GM21825 (cell line): ENCODE results near the gene ST3GAL4.
"Not testable (repeated sequence)": the region's sequence is repeated elsewhere in the genome, so short reads cannot be mapped to it uniquely, and the experiment has no call there.

Source experiments
- ATAC-seq: cut with Tn5 transposase; IDR thresholded peaks from one replicate; pipeline ENCODE4 v1.9.1; 2021; ENCODE audit warnings: mild to moderate bottlenecking, moderate library complexity; ENCODE audit not compliant: unreplicated experiment

ST3GAL4 gene

DNA sequence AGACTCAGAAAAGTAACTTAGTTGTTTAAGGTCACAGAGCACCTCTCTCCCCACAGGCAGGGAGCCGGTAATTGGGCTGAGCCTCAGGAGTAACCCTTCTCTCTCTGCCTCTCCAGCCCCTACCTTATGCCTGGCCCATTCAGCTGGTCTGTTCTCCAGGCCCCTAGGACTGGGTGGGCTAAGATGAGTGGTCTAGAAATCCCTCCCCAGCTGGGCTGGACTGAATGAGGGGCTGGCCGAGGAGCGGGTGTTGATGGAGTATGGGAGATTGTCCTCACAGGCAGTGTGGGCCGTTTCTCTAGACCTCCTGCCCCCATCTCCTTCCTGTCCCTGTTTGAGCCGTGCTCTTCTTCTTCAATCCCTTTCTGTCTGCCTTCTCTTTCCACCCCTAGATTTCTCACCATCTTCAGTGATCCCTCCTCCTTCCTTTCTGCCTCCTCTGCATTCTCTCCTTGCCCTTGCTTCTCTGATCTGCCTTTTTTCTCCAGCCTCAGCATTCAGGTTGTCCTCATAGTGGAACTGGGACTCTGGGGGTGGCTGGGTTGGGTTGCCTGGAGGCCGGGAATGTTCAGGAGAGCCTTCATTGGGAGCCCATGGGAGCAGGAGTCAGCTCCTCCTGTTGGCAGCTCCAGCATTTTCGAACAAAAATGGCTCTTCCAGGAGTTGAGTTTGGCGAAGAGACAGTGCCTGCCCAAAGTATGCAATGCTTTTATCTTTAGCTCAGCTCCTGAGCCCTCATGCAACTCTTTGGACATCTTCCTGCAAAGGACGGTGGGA lies 7.6 kb downstream of the ST3GAL4 start:
- ATAC-seq, result no peak

DNA sequence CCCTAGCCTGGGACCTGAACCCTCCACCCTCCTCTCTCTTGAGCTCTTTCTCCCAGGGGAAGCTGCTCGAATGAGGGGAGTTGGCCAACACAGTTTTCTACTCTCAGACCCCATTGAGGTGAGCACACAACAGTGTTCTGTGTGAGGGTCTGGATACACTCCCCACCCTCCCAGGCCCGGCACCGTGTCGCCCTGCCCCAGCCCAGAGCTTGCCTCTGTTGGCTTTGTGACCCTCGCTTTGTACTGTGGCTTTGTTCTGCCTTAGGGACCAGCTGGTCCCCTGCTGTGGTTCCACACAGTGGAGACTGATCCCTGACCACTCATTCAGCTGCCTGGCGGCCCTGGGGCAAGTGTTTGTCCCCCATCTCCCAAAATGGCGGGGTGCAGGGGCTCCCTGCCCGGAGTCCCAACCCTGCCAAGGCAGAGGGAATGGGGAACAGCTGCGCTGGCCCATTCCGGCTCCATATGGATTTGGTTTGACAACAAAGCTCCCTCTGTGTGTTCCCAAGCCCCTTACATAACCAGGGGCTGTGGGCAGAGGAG lies 8.3 kb downstream of the ST3GAL4 start:
- no peak for ATAC-seq

DNA sequence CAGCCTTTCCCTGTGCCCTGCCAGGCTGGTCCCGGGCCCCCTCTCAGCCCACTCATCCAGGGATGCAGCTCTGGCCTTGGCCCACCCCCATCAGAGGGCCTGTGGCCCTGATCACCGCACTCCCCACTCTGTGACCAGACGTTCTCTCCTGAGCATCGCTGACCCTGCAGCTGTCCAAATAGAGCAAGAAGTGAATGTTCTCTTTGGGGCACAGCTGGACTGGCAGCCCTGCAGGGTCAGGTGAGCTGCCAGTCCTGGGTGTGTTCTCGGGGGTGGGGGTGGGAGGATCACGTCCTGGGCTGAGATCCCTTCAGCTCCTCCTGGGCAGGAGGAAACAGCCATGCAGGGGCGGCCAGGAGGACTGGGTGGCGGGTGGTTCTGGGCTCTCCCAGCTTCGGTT lies 9.2 kb downstream of the ST3GAL4 start:
- ATAC-seq, result not testable (repeated sequence)

DNA sequence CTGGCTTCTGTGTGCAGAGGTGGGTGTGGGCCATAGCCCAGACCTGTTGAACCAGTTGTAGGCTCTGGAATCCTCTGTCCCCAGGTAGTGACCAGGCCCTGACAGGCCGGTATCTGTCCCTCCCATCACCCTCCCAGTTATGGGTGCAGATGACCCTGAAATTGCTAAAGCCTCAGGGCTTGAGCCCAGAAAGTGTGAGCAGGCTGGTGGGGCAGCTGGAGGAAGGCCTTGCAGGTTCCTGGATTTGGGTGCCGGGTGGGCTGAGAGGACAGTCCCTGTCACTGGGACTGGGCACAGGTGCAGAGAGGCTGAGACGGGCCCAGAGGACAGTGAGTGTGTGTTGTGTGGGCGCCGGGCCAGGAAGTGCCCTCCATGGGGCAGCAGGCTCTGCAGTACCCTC lies 10.0 kb downstream of the ST3GAL4 start:
- ATAC-seq, result not testable (repeated sequence)

DNA sequence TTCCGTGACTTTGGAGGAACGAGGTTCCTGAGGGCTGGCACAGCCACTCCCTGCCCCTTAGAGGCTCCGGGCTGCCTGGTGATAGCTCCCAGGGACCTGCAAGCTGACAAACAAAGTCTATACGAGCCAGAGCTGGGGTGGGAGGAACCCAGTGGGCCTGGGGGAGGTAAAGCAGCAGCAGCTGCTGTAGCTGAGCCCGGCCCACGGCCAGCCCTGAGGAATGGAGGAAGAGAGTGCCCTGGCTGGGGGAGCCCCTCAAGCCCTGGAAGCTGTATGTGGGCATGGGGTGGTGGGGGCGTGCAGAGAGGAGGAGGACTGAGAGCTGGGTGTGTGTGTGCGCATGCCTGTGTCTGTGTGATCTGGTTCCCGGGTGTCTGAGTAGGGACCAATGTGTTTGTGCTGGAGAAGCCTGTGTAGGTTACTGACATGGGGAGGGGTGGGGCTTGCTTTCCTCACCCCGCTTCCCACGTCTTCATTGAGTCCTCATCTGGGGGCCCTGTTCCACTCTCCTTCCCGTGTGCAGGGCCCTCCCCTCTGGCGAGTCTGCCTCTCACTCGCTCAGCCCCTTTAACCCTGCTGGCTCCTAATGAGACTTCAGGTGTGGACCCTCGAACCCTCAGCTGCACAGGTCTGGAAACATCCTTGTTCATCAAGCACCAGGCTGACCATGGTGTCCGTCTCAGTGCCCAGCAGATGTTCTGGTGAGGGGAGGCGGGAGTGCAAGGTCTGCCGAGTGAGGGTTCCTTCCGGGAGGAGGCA lies 10.8 kb downstream of the ST3GAL4 start:
- ATAC-seq, result no peak

DNA sequence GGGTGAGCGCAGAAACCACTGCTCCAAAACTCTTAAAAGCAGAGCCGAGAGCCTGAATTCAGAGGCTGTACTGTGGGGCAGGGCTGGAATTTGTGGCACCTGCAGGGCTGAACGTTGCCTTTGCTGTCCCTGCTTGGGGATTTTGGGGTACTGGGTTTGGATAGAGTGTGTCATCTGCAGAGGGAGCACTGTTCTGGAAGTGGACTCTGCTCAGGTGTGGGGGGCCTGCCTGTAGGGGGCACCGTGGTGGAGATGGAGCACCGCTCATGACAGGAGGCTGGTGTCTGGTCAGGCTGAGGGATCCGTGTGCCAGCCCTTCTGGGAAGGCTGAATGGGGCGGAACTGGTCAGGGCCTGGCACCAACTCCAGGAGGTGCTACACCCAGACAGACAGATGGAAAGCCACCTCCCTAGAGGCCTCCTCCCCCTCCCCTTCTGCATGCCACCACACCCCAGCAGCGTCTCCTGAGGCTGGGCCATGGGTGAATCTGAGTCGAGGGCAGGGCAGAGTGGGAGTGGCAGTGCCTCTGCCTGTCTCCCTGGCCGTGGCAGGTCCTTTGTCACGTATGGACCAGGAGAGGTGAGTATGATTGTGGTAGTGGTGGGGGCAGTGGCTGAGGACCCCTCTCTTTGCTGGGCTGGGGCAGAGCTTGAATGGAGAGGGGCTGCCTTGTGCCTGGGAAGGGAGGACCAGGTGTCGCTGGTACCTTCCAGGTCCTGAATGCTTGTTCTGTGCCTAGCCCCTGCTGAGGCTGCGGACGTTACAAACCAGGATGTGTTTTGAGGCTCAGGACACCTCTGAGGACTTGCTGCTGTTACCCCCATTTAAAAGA lies 11.6 kb downstream of the ST3GAL4 start:
- not testable (repeated sequence) for ATAC-seq

DNA sequence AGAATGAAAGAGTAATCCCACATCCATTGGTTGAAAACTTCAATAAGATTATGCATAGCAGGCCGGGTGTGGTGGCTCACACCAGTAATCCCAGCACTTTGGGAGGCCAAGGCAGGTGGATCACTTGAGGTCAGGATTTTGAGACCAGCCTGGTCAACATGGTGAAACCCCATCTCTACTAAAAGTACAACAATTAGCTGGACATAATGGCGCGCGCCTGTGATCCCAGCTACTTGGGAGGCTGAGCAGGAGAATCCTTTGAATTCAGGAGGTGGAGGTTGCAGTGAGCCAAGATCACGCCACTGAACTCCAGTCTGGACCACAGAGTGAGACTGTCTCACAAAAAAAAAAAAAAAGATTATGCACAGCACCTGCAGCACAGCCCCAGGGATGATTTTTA lies 12.3 kb downstream of the ST3GAL4 start:
- ATAC-seq, result not testable (repeated sequence)

DNA sequence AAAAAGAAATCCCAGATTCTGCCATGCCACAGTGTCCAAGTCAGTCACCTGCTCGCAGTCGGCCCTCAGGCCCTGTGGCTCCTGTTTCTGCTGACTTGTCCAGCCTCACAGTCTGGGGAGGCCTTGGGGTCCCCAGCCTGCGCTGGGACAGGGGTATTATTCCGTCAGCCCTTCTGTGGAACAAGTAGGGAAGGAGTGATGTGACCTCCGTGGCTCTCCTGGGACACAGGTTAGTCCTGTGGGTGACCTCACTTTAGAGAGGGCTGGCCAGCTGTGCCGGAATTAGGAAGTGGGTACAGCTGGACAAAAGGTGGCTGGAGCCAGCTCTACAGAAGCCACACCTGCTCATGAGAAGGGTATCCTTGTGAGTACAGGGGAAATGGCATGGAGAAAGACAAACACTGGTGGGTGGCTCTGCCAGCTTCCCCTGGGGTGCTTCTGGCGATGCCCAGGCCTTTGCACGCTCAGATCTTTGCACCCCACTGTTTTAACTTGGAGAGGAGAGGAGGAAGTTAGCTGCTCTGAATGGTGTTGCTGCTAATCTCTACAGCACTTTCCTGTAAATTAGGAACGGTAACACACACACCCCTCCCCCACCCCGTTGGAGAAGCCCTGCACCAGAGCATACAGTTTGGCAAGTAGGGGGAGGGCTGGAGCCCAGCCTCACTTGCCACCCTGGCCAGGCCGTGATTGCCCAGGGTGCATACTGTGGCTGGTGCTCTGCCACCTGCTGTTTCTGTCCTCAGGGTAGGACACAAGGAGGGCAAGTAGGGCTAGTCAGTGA lies 13.0 kb downstream of the ST3GAL4 start:
- ATAC-seq, result not testable (repeated sequence)

DNA sequence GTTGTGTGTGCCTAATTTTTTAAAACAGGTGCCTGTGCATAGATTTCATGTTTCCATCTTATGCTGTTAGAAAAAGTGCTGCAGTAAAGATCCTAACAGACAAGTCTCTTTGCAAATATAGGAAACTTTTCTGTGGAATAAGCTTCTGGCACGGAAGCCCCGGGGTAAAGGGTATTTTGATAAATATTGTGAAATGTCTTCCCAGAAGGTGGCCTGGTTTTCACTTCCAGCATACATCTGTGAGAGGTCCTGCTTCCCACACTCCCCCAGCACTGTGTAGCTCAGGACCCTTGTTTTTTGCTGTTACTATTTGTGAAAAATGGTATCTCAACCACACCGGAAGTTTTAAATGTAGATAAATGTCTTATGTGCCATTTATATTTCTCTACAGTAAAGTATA lies 14.5 kb downstream of the ST3GAL4 start:
- ATAC-seq, result no peak

DNA sequence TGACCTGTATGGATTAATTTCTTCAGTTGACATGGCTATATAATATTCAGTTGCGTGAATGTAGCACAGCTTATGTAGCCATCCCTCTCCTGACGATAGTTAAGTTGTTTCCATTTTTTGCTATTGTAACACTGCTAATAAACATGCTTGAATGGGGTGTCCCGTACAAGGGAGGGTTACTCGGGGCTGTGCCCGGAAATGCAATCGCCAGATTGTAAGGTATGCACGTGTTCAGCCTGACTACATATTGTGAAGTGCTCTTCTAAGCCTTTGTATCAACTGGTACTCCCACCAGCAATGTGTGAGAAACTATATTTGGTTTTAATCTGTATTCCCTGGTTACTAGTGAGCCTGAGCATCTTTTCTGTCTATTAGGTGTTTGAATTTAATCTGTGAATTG lies 16.1 kb downstream of the ST3GAL4 start:
- no peak for ATAC-seq

DNA sequence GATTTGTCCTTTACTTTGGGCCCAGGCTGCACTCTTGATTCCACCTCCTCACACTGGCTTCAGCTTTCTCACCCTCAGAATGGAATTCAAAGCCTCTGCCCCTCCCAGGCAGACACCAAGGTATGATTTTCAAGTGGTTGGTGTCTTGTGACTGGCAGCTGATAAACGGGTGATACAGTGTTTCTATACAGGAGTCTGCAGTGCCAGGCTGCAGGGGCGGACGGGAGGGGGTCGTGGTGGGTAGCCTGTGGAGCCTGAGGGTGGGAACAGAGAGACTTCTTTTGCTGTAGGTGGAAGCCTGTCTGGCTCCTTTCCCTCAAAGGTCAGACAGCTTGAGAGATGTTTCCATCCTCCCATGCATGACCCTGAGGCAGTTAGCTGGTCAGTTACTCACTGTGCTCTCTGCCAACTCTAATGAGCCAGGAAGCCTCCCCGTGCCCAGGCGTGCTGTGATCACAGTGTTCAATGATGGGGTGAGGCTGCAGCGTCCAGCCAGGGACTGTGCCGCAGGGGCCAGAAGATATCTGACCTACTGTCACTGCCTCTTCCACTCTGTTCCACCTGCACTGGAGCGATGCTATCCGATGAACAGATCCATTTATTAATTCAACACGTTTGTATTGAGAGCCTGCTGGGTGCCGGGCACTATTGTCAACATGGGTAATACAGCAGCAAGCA lies 18.0 kb downstream of the ST3GAL4 start:
- not testable (repeated sequence) for ATAC-seq

DNA sequence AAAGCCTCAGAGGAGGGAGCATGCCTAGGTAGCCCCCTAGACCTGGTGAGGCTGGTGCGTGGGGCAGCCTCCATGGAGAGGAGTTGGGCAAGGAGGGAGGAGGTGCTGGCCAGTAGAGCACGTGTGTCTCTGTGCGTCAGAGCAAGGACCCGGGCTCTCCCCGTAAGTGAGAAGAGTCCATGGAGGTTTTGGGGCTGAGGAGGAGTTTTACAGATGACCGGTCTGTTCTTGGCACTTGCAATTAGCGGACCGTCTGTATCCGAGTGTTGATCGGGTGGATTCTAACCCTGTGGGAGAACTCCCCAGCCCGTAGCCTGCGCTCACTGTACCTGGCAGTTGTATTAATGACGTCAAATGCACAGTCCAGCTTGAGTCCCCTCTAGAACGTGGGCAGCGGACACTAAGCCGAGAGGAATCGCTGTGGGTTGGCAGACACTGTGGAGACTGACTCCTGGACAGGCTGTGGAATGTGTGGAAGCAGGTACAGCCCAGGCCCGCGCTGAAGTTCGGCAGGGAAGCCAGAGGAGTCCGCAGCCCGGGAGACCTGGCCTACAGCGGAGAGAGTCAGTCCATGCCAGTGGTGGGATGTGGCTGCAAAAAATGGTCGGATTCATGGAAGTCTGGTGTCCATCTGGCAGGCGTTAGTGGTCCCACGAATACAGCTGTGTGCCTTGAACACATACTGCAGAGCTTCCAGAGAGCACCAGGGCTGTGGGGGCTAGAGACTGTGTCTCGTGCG lies 19.2 kb downstream of the ST3GAL4 start:
- ATAC-seq, result not testable (repeated sequence)

DNA sequence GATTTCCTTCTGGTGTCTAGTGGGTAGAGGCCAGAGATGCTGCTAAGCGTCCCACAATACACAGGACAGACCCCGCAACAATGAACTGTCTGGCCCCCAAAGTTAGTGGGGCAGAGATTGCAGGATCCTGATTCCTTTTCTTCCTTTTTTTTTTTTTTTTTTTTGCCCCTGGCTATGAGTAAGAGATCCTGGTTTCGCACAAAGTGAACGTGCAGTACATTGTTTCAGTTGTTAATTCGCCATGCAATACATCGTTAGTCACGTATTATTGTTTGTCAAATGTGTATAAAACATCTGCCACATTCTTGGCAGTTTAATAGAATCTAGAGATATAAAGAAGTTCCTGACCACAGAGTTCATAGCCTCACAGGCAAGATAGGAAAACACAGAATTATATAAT lies 20.2 kb downstream of the ST3GAL4 start:
- no peak for ATAC-seq

DNA sequence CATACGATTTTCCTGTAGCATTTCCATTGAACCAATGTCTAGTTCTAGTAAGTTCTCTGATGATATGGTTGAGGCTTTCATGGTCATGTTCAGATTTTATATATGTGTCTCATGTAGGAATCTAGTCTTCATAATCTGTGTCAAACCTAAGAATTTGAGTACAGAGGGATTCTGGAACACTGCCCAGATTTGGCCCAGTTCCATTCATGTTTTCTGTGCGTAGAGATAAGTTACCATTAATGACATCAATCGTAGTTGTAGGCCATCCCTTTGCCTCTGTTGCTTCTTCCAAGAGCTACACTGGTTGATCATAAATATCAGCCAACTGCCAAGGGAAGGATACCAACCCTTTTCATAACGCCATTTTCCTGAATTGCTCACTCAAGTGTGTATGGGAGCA lies 23.3 kb downstream of the ST3GAL4 start:
- no peak for ATAC-seq

DNA sequence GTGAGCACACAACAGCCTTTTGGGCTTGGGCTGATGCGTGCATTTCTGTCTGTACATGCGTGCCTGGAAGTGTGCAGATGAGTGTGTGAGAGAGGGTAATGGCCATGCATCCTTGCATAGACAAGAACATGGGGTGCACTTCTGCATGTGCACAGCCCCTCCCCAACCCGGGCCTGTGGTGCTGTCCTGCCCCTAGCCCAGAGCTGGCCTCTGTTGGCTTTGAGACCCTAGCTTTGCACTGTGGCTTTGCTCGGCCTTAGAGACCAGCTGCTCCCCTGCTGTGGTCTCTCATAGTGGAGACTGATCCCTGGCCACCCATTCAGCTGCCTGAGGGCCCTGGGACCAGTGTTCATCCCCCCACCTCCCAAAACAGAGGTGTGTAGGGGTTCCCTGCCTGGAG lies 25.4 kb downstream of the ST3GAL4 start:
- ATAC-seq, result no peak

DNA sequence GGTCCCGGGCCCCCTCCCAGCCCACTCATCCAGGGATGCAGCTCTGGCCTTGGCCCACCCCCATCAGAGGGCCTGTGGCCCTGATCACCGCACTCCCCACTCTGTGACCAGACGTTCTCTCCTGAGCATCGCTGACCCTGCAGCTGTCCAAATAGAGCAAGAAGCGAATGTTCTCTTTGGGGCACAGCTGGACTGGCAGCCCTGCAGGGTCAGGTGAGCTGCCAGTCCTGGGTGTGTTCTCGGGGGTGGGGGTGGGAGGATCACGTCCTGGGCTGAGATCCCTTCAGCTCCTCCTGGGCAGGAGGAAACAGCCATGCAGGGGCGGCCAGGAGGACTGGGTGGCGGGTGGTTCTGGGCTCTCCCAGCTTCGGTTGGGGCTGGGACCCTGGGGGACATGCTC lies 26.5 kb downstream of the ST3GAL4 start:
- not testable (repeated sequence) for ATAC-seq

DNA sequence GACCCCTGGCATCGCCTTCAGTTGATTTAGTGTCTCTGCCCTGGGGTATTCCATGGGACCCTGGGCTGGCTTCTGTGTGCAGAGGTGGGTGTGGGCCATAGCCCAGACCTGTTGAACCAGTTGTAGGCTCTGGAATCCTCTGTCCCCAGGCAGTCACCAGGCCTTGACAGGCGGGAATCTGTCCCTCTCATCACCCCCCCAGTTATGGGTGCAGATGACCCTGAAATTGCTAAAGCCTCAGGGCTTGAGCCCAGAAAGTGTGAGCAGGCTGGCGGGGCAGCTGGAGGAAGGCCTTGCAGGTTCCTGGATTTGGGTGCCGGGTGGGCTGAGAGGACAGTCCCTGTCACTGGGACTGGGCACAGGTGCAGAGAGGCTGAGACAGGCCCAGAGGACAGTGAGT lies 27.2 kb downstream of the ST3GAL4 start:
- ATAC-seq, result not testable (repeated sequence)

DNA sequence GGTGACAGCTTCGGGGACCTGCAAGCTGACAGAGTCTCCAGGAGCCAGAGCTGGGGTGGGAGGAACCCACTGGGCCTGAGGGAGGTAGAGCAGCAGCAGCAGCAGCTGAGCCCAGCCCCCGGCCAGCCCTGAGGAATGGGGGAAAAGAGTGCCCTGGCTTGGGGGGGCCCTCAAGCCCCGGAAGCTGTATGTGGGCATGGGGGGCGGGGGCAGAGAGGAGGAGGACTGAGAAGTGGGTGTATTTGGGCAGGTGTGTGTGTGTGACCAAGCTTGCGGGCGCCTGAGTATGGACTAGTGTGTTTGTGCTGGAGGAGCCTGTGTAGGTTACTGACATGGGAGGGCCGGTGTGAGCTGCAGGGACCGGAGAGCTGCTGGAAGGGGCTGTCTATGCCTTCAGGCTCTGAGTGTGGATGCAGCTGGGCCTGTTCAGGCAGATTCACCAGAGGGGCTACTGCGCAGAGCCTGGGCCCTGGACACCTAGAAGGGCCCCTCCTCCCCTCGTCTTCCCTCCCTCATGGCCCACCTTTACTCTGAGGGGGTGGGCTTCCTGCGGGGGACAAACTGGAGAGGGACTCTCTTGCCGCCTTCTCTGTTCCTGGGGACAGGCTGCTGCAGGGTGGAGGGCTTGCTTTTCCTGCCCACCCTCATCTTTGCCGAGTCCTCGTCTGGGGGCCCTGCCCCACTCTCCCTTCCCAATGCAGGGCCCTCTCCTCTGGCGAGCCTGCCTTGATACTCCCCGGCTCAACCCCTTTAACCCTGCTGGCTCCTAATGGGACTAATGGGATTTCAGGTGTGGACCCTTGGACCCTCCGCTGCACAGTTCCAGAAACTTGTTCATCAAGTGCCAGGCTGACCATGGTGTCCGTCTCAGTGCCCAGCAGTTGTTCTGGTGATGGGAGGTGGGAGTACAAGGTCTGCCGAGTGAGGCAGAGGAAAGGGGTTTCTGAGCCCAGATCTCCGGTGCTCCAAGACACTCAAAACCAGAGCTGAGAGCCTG lies 28.2 kb downstream of the ST3GAL4 start:
- ATAC-seq, result no peak
